ENCODE results near the gene CTDSPL. TPM values are rescaled to one million over a fixed set of nuclear protein-coding genes. Genes with fewer than 3 reads are reported as not detected.
A peak's percentile ranks its signal among the peaks of the same experiment; 100 is the strongest.
"Not testable (repeated sequence)": the region's sequence is repeated elsewhere in the genome, so short reads cannot be mapped to it uniquely, and the experiment has no call there.

The CTDSPL gene
- polyA plus RNA-seq, 4 donors, result 109 to 119 (median 110) TPM

DNA sequence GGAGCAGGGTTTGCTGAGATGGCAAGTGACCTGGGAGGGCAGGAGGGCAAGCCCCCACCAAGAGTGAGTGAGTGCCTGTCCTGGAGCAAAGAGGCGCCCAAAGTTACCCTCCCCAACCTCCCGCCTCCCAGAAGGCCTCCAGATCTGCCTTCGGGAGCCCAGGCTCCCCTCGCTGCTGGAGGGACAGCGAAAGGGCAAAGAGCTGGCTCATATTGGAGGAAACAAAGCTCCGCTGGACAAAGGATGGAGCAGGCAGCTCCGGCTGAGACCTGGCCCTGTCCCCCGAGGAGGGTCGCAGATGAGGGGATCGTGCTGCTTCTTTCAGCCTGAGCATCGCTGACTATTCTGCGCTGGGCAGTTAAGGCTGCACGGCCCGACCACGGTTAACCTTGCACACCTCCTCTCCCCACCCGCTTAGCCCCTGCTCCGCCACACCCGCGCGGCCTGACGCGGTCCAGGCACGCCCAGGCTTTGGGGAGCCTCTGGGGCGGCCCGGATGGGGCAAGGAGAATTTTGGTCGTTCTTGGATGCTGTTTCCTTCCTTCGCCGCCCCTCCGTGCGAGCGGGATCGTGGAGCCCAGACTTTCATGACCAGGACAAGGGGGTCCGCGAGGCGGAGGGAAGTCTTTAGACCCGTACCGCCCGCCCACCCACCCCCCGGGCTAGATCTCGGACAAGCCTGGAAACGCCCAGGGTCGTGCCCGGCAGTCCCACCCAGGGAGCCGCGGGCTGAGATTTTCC is 167.1 kb downstream of the CTDSPL start:
- DNase-seq (ENCODE audit: low read depth in 4 of 4, low spot score in 3 of 4), result no peak

GRCh38 chr3:38029400-38030125 is 167.9 kb downstream of the CTDSPL start, which contains the start of gene PLCD1:
TSS of gene PLCD1 (minus strand) at chr3:38029642. CDS start at chr3:38029539, 103 bp downstream.
- DNase-seq (ENCODE audit: low read depth in 4 of 4, low spot score in 3 of 4), result peak; percentile 39 to 71 (median 64)

DNA sequence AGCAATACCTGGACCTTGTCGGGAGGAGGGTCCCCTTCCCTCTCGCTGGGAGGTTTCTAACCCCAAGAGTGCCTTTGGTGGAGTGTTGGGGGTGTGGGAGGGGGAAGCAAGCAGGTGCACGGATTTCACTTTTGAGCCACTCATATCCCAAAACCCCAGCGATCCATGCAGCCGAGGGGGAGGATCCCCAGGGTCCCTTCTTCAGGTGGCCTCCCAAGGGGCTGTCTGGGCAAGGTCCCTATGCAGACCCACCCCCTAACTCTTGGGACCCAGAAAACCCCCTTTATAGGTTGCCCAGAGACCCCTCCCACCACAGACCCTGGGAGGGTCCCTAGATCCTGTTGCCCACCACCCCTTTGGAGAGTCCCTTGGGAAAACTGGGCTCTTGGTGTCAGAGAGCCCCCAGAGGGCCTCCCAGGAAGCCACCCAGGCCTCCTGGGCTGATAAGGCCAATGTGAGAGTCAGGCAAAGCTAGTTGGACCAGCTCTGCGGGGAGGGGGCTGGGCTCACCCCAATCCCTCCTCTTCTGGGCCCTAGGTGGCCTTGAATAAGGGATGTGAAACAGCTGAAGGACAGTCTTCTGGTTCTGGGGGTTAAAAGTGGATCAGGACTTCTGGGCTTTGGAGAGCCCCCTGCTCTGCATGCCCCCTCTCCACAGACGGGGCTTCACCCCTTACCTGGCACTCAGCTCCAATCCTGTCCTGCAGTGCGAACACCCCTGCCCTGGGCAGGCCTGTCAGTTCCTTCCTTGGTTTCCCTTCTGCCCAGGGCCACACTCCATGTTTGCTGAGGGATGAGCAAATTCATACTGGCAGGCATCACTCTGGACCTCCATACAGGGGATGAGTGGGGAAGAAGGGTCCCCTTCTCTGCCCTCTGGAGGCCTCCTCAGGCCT is 168.7 kb downstream of the CTDSPL start:
- no peak for DNase-seq (ENCODE audit: low read depth in 4 of 4, low spot score in 3 of 4)

GRCh38 chr3:38031022-38031994 is 169.6 kb downstream of the CTDSPL start:
- DNase-seq (ENCODE audit: low read depth in 4 of 4, low spot score in 3 of 4), result no peak

- no peak for DNase-seq (ENCODE audit: low read depth in 4 of 4, low spot score in 3 of 4)
Observed at GRCh38 chr3:38032328-38032865, 170.7 kb downstream of the CTDSPL start.

- DNase-seq (ENCODE audit: low read depth in 4 of 4, low spot score in 3 of 4), result not testable (repeated sequence)
Observed at GRCh38 chr3:38033586-38033985, 171.9 kb downstream of the CTDSPL start.

Other genes with a start within 250 kb of the CTDSPL start
- gene VILL, start 128.9 kb downstream of the CTDSPL start, polyA plus RNA-seq (ENCODE audit: insufficient read length in 4 of 4), result 10 to 100 TPM; 10.8 to 13.3 (median 11.3) TPM
- gene PLCD1, start 167.8 kb downstream of the CTDSPL start, polyA plus RNA-seq (ENCODE audit: insufficient read length in 4 of 4), result 10 to 100 TPM; 20.0 to 22.7 (median 21.6) TPM
- 1 to 10 TPM in 2 of 4 donors, under 1 TPM in 2; 0.54 to 1.4 (median 0.85) TPM for gene DLEC1, start 177.3 kb downstream of the CTDSPL start, polyA plus RNA-seq (ENCODE audit: insufficient read length in 4 of 4)

All from right renal pelvis (tissue), 4 donors.